Measurements from ENCODE around the gene RUNX2. TPM values are rescaled to one million over a fixed set of nuclear protein-coding genes. Genes with fewer than 3 reads are reported as not detected.
"Not testable (repeated sequence)": the region's sequence is repeated elsewhere in the genome, so short reads cannot be mapped to it uniquely, and the experiment has no call there.

RUNX2 gene
- polyA plus RNA-seq, 1 donor from 2014 or later = not detected

DNA sequence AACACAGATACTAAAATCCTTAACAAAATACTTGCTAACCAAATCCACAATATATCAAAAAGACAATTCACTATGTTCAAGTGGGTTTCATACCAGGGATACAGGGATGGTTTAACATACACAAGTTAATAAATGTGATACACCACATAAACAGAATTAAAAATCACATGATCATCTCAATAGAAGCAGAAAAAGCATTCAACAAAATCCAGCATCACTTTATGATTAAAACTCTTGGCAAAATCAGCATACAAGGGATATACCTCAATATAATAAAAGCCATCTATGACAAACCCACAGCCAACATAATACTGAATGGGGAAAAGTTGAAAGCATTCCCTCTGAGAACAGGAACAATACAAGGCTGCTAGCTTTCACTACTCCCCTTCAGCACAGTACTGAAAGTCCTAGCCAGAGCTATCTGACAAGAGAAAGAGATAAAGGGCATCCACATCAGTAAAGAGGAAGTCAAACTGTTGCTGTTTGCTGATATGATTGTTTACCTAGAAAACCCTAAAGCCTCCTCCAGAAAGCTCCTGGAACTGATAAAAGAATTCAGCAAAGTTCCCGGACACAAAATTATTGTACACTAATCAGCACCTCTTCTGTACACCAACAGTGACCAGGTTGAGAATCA is 33.9 kb upstream of the RUNX2 start:
- not testable (repeated sequence) for H3K9ac ChIP-seq (ENCODE audit: low read length); H3F3A ChIP-seq (ENCODE audit: insufficient read depth, low read length, poor library complexity, severe bottlenecking); H4K20me1 ChIP-seq (ENCODE audit: insufficient read depth); H3K4me3 ChIP-seq (ENCODE audit: low read length); H2AFZ ChIP-seq (ENCODE audit: low read depth, low read length); H3K27ac ChIP-seq (ENCODE audit: low read length); H3K79me2 ChIP-seq (replicated peaks; ENCODE audit: insufficient read depth, low read length); H3K9me2 ChIP-seq (ENCODE audit: insufficient read depth, low read length); H3K9me3 ChIP-seq (ENCODE audit: low read length); H3K36me3 ChIP-seq (ENCODE audit: insufficient read depth, low read length); H3K27me3 ChIP-seq (ENCODE audit: insufficient read depth, low read depth, low read length); H3K4me2 ChIP-seq (ENCODE audit: low read length)

DNA sequence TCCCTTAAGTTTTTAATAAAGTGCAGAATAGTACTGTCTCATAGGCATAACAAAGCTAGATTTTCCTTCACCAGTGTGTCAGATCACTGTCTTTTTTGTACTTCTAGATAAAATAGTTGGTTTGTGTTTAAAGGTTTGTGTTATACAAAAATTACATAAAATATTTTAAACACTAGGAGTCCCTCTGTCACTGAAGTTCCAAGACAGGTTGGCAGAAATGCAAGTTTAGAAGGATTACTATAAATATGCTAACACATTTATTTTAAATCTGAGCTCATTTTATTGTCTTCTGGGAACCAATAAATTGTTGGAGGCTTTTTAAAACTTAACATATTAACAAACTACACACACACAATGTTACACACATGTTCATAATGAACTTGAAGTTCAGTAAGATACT is 30.8 kb upstream of the RUNX2 start:
- Histone ChIP-seq H3K27ac (ENCODE audit: low read length) (no peak overlapping the region), H3K4me3 (ENCODE audit: low read length) (no peak overlapping the region), H3K27me3 (ENCODE audit: insufficient read depth, low read depth, low read length) (no peaks in the 10 kb centered on the region), H3F3A (ENCODE audit: insufficient read depth, low read length, poor library complexity, severe bottlenecking) (no peaks in the 10 kb centered on the region), H3K9me2 (ENCODE audit: insufficient read depth, low read length) (no peaks in the 10 kb centered on the region), H4K20me1 (ENCODE audit: insufficient read depth) (no peaks in the 10 kb centered on the region), H3K79me2 (replicated peaks; ENCODE audit: insufficient read depth, low read length) (no peaks in the 10 kb centered on the region), H3K36me3 (ENCODE audit: insufficient read depth, low read length) (no peaks in the 10 kb centered on the region), H3K4me2 (ENCODE audit: low read length) (no peak overlapping the region), H2AFZ (ENCODE audit: low read depth, low read length) (no peak overlapping the region), H3K9me3 (ENCODE audit: low read length) (no peaks in the 10 kb centered on the region), H3K9ac (ENCODE audit: low read length) (no peak overlapping the region)
- no peak for TF ChIP-seq RAD21 (conservative IDR thresholded peaks at IDR 0.05)
- no peak for TF ChIP-seq EZH2 (IDR thresholded peaks at IDR 0.05; ENCODE audit: borderline replicate concordance, insufficient read depth, low read length, poor library complexity, severe bottlenecking)
- TF ChIP-seq, protein P1, sequence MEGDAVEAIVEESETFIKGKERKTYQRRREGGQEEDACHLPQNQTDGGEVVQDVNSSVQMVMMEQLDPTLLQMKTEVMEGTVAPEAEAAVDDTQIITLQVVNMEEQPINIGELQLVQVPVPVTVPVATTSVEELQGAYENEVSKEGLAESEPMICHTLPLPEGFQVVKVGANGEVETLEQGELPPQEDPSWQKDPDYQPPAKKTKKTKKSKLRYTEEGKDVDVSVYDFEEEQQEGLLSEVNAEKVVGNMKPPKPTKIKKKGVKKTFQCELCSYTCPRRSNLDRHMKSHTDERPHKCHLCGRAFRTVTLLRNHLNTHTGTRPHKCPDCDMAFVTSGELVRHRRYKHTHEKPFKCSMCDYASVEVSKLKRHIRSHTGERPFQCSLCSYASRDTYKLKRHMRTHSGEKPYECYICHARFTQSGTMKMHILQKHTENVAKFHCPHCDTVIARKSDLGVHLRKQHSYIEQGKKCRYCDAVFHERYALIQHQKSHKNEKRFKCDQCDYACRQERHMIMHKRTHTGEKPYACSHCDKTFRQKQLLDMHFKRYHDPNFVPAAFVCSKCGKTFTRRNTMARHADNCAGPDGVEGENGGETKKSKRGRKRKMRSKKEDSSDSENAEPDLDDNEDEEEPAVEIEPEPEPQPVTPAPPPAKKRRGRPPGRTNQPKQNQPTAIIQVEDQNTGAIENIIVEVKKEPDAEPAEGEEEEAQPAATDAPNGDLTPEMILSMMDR (IDR thresholded peaks at IDR 0.05; ENCODE audit: poor library complexity, severe bottlenecking) = no peak
- no peak for TF ChIP-seq SMC3 (conservative IDR thresholded peaks at IDR 0.05; ENCODE audit: poor library complexity)
- TF ChIP-seq TAF1 (IDR thresholded peaks at IDR 0.05; ENCODE audit: low read depth) = no peak
- TF ChIP-seq MXI1 (conservative IDR thresholded peaks at IDR 0.05; ENCODE audit: poor library complexity, severe bottlenecking) = no peak
- TF ChIP-seq POLR2AphosphoS5 (IDR thresholded peaks at IDR 0.05) = no peak
- TF ChIP-seq EP300 (conservative IDR thresholded peaks at IDR 0.05; ENCODE audit: poor library complexity, severe bottlenecking) = no peak
- TF ChIP-seq, protein P2, sequence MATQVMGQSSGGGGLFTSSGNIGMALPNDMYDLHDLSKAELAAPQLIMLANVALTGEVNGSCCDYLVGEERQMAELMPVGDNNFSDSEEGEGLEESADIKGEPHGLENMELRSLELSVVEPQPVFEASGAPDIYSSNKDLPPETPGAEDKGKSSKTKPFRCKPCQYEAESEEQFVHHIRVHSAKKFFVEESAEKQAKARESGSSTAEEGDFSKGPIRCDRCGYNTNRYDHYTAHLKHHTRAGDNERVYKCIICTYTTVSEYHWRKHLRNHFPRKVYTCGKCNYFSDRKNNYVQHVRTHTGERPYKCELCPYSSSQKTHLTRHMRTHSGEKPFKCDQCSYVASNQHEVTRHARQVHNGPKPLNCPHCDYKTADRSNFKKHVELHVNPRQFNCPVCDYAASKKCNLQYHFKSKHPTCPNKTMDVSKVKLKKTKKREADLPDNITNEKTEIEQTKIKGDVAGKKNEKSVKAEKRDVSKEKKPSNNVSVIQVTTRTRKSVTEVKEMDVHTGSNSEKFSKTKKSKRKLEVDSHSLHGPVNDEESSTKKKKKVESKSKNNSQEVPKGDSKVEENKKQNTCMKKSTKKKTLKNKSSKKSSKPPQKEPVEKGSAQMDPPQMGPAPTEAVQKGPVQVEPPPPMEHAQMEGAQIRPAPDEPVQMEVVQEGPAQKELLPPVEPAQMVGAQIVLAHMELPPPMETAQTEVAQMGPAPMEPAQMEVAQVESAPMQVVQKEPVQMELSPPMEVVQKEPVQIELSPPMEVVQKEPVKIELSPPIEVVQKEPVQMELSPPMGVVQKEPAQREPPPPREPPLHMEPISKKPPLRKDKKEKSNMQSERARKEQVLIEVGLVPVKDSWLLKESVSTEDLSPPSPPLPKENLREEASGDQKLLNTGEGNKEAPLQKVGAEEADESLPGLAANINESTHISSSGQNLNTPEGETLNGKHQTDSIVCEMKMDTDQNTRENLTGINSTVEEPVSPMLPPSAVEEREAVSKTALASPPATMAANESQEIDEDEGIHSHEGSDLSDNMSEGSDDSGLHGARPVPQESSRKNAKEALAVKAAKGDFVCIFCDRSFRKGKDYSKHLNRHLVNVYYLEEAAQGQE (IDR thresholded peaks at IDR 0.05; ENCODE audit: borderline replicate concordance) = no peak
